Astrocyte of the hippocampus (primary cell): ENCODE data around the gene CETN1.

Experiments
- DNase-seq: peaks from one replicate; pipeline ENCODE4 v3.0.0; 2011; ENCODE audit warnings: low read depth, low spot score

CETN1 gene

GRCh38 chr18:622289-622688, 42.1 kb downstream of the CETN1 start:
- no peak for DNase-seq

- DNase-seq, result peak; percentile 81
These were observed 43.8 kb downstream of the CETN1 start for GRCh38 chr18:623761-624620.

- DNase-seq, result no peak
These were observed 47.1 kb downstream of the CETN1 start for GRCh38 chr18:627231-627630.

- no peak for DNase-seq
These were observed 49.3 kb downstream of the CETN1 start for GRCh38 chr18:629269-630150.

GRCh38 chr18:631560-631959, 51.4 kb downstream of the CETN1 start:
- no peak for DNase-seq
